CD8-positive, alpha-beta memory T cell (primary cell): ENCODE data around the gene KCNH3. TPM values are rescaled to one million over a fixed set of nuclear protein-coding genes. Genes with fewer than 3 reads are reported as not detected.

Source experiments
- CTCF ChIA-PET: fragments of 350-600 bp; sonication (Branson Sonifier 250); formaldehyde crosslinking; loops from one replicate; lab custom pipeline; 2021; ENCODE audit warnings: antibody characterized with exemption; lab: Charles Lee
- POLR2A ChIA-PET: fragments of 350-600 bp; sonication (Branson Sonifier 250); formaldehyde crosslinking; loops from one replicate; lab custom pipeline; 2021; ENCODE audit warnings: antibody characterized with exemption; lab: Charles Lee
- DNase-seq, 5 donors: peaks; one replicate each; pipeline versions ENCODE4 v3.0.0 to v3.0.0-alpha.2; 2020 to 2022; ENCODE audit warnings: mixed read lengths in 1 of 5
- H3K27ac ChIP-seq: one replicate; pipeline ENCODE4 v1.7.0; 2013; ENCODE audit warnings: low read depth, mild to moderate bottlenecking, low read length, moderate library complexity
- H3K27me3 ChIP-seq: 2 replicates; pipeline ENCODE4 v1.7.0; 2013; ENCODE audit warnings: low read length, mild to moderate bottlenecking; ENCODE audit not compliant: insufficient read depth, poor library complexity, severe bottlenecking
- H3K36me3 ChIP-seq: 2 replicates; pipeline ENCODE4 v1.7.0; 2013; ENCODE audit warnings: mild to moderate bottlenecking, low read length, moderate library complexity; ENCODE audit not compliant: insufficient read depth
- H3K4me1 ChIP-seq: 2 replicates; pipeline ENCODE4 v1.7.0; 2013; ENCODE audit warnings: mild to moderate bottlenecking, low read length, moderate library complexity; ENCODE audit not compliant: insufficient read depth
- H3K4me3 ChIP-seq: 2 replicates; pipeline ENCODE4 v1.7.0; 2013; ENCODE audit warnings: mild to moderate bottlenecking, low read length
- H3K9me3 ChIP-seq: 2 replicates; pipeline ENCODE4 v1.7.0; 2013; ENCODE audit warnings: mild to moderate bottlenecking, low read length
- H3K27ac Mint-ChIP-seq, 8 donors: one replicate each; pipeline ENCODE4 v1.8.0; 2020 to 2021; ENCODE audit warnings: mixed read lengths in 8 of 8, mild to moderate bottlenecking in 6 of 8, inconsistent platforms in 3 of 8, moderate library complexity in 3 of 8
- H3K27me3 Mint-ChIP-seq, 2 donors: one replicate each; pipeline ENCODE4 v1.8.0; 2020 to 2021; ENCODE audit warnings: mixed read lengths in 2 of 2, mild to moderate bottlenecking in 1 of 2, moderate library complexity in 1 of 2
- H3K36me3 Mint-ChIP-seq, 3 donors: one replicate each; pipeline ENCODE4 v1.8.0; 2020 to 2021; ENCODE audit warnings: mixed read lengths in 3 of 3, inconsistent platforms in 1 of 3, mild to moderate bottlenecking in 1 of 3
- H3K4me1 Mint-ChIP-seq, 3 donors: one replicate each; pipeline ENCODE4 v1.8.0; 2020 to 2021; ENCODE audit warnings: mixed read lengths in 3 of 3, inconsistent platforms in 1 of 3, mild to moderate bottlenecking in 1 of 3
- H3K4me3 Mint-ChIP-seq, 7 donors: one replicate each; pipeline ENCODE4 v1.8.0; 2020 to 2021; ENCODE audit warnings: mixed read lengths in 7 of 7, mild to moderate bottlenecking in 6 of 7, moderate library complexity in 4 of 7, inconsistent platforms in 2 of 7
- H3K9me3 Mint-ChIP-seq, 5 donors: one replicate each; pipeline ENCODE4 v1.8.0; 2020 to 2022; ENCODE audit warnings: mixed read lengths in 5 of 5, mild to moderate bottlenecking in 3 of 5, moderate library complexity in 2 of 5, inconsistent platforms in 1 of 5
- polyA plus RNA-seq: library from polyadenylated mRNA; unstranded; fragments of 300-500 nt; fragmentation: Illumina TruSeq; gene quantifications from one replicate; pipeline ENCODE4 v1.2.3, GENCODE V29; 2021
- total RNA-seq, 2 experiments: library from RNA; stranded (reverse); gene quantifications; one replicate each; pipeline ENCODE4 v1.2.3, GENCODE V29; 2021

The KCNH3 gene
- total and polyA plus RNA-seq, 3 experiments from 2014 or later: 1.4 to 3.1 (median 2.5) TPM

DNA sequence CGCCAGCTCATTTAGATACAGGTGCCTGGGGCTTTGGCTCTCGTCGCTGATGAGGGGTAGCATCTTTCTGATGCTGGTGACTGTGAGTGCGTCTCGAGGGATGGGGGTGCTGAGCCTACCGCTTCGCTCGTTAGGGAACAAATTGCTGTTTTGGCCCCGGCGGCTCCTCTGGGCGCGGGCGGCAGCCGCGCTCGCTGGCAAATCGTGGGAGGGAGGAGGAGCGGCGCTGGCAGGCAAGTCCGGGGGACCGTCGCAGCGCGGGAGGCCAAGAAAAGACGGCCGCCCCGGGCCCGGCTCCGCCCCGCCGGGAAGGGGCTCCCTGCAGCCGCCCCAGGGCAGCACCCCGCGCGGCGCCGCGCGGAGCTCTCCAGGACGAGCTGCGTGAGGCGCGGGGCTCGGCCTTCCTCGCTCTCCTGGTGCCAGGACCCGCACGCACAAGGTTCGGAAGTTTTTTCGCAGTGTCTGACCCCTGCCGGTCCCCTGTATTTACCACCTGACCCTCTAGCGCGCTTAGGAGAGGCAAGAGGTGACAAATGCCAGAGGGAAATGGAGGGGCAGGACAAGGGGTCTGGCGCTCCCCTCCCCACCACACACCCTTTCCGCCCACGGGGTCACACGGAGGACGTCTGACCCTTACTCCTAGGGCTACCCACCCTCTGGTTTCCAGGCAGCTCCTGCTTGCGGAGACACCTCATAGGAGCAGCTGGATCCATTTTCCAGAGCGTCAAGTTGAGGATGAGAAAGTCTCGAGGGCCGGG is 899 bp upstream of the KCNH3 start:
- Mint-ChIP-seq H3K36me3 (no peaks in the 10 kb centered on the region), H3K4me3 (peak overlapping the region; percentile 71 to 92 (median 83)), H3K27me3 (peaks cover 3 to 10% of the 10 kb centered on the region in 2 donors), H3K9me3 (no peaks in the 10 kb centered on the region), H3K27ac (peak overlapping the region in 6 of 8 donors; percentile 46 to 79 (median 68)), H3K4me1 (peaks cover 13 to 36% (median 13%) of the 10 kb centered on the region in 3 donors)
- no peak overlapping the region for H3K27ac ChIP-seq
- H3K27me3 ChIP-seq: no peaks in the 10 kb centered on the region
- ChIA-PET POLR2A (interaction anchor here (0.6 to 1.3 kb wide), 9 partner anchors 20 to 272 kb away, joined by 3 to 8 read pairs (median 4); partner anchors contain the start of genes SPATS2 and TMBIM6), CTCF (interaction anchor here (1.1 to 1.7 kb wide), 5 partner anchors 14 to 180 kb away, joined by 3 to 4 read pairs (median 3); no protein-coding TSS in a partner anchor)
- peak overlapping the region; percentile 76 for H3K4me3 ChIP-seq
- no peaks in the 10 kb centered on the region for H3K9me3 ChIP-seq
- H3K4me1 ChIP-seq: peaks cover 11% of the 10 kb centered on the region
- no peaks in the 10 kb centered on the region for H3K36me3 ChIP-seq
- peak in 2 of 5 donors; percentile 23 to 58 for DNase-seq

DNA sequence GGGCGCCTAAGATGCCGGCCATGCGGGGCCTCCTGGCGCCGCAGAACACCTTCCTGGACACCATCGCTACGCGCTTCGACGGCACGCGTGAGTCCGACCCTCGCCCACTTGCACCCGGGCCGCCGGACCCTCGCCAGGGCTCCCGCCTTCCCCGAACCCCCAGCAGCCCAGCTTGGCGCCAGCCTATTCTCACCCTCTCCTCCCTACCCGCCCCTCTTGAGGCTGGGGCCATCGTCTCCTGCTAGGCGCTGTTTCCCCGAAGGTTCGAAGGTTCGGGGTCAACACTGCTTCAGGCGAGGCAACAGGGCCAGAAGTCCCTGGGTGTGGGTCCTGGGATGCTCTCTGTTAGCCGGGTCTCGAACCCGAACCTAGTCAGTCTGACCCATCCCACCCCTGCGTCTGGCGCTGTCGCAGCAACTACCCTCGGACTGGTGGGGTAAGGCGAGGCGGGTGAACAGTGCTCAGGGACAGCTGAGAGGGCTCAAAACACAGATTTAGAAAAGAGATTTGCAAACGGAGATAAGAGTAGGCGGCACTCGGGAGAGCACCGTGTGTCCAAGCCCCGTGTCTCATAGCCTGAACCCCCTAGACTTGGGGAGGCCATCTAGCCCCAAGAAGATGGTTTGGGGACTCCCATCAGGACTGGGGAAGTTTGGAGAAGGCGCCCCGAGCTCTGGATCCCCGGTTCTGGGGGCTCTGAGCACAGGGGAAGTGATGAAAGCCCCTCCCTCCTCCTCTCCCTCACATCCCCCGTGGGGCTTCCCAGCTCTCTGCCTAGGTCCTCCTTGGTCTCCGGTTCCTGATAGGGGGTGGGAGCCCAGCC is 787 bp downstream of the KCNH3 start:
- ChIA-PET POLR2A (interaction anchor here (1.0 to 1.3 kb wide), 3 partner anchors 19 to 28 kb away, joined by 3 to 6 read pairs (median 4); no protein-coding TSS in a partner anchor), CTCF (interaction anchor here (1.2 to 1.3 kb wide), 3 partner anchors 13 to 181 kb away, joined by 3 to 4 read pairs (median 4); no protein-coding TSS in a partner anchor)
- Histone ChIP-seq H3K9me3 (no peaks in the 10 kb centered on the region), H3K27ac (no peak overlapping the region), H3K4me3 (peak overlapping the region; percentile 34), H3K36me3 (no peaks in the 10 kb centered on the region), H3K4me1 (peaks cover 11% of the 10 kb centered on the region), H3K27me3 (no peaks in the 10 kb centered on the region)
- H3K4me1 Mint-ChIP-seq: peaks cover 13 to 40% (median 17%) of the 10 kb centered on the region in 3 donors
- peak overlapping the region in 6 of 8 donors; percentile 63 to 90 (median 76) for H3K27ac Mint-ChIP-seq
- peaks cover 3 to 14% of the 10 kb centered on the region in 2 donors for H3K27me3 Mint-ChIP-seq
- peak overlapping the region; percentile 58 to 88 (median 70) for H3K4me3 Mint-ChIP-seq
- DNase-seq: peak in 1 of 5 donors; percentile 20
- H3K9me3 Mint-ChIP-seq: no peaks in the 10 kb centered on the region
- no peaks in the 10 kb centered on the region for H3K36me3 Mint-ChIP-seq

DNA sequence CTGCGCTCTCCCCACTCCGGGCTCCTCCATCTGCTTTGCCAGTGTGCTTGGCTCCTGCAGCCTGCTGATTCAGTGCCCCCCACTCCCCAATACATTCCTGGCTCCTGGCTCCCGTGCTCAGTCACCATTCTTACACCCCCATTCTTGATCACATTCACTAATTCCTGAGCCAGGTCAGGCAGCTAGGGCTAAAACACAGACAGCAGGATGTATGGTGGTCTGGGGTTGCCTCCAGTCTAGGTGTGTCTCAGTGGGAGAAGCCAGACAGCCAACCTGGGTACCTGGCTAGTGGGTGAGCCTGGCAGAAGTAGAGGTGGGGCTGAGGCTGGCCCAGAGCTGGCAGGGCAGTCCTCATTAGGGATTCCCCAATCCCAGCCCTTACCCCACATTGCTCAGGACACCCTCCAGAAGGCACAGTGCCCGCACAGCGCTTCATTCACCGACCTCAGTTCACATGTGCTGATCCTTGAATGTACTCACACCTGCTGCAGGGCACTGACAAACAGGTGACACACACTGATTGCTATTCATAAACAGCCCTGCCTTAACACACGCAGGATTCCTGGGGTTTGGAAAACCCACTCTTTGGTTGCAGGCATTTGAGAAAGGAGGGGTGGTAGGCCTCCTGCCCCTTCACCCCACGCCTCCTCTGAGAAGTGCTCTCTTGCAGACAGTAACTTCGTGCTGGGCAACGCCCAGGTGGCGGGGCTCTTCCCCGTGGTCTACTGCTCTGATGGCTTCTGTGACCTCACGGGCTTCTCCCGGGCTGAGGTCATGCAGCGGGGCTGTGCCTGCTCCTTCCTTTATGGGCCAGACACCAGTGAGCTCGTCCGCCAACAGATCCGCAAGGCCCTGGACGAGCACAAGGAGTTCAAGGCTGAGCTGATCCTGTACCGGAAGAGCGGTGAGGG is 1.7 kb downstream of the KCNH3 start:
- Mint-ChIP-seq H3K36me3 (no peaks in the 10 kb centered on the region), H3K27me3 (peaks cover 3 to 17% of the 10 kb centered on the region in 2 donors), H3K4me1 (peaks cover 13 to 40% (median 17%) of the 10 kb centered on the region in 3 donors), H3K9me3 (no peaks in the 10 kb centered on the region), H3K27ac (peak overlapping the region in 6 of 8 donors; percentile 64 to 86 (median 72)), H3K4me3 (peak overlapping the region; percentile 34 to 88 (median 63))
- ChIA-PET CTCF (interaction anchor here (1.2 to 1.3 kb wide), 2 partner anchors 12 to 182 kb away, joined by 4 read pairs; no protein-coding TSS in a partner anchor), POLR2A (no interaction called here)
- Histone ChIP-seq H3K36me3 (no peaks in the 10 kb centered on the region), H3K27me3 (no peaks in the 10 kb centered on the region), H3K27ac (no peak overlapping the region), H3K4me3 (no peak overlapping the region), H3K4me1 (peaks cover 11% of the 10 kb centered on the region), H3K9me3 (no peaks in the 10 kb centered on the region)
- no peak for DNase-seq

DNA sequence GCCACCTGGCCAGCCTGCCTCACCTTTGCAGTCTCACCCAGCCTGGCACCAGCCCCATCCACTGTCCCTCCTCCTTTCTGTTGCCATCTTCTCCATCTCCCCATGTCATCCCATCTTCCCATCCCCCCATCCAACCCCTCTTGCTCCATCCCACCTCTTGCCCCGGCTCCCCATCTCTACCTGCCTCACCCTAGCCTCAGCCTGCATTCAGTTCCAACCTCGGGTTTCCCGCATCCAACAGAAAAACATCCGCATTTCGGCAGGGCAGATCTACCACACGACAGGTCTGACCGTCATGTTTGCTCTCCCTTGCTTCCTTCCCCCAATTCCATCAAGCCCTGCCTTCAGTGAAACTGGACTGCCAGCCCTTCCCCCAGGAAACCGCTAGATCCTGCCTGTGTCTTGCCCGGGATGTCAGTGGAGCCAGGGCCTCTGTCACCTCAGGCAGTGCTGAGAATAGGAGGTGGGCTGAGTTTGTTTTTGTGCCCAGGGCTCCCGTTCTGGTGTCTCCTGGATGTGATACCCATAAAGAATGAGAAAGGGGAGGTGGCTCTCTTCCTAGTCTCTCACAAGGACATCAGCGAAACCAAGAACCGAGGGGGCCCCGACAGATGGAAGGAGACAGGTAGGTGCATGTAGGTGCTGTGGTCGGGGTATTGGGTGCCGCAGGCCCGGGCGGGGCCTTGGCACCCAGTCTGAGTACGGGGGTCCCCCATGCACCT is 2.5 kb downstream of the KCNH3 start:
- Mint-ChIP-seq H3K27me3 (peaks cover 7 to 17% of the 10 kb centered on the region in 2 donors), H3K4me3 (peak overlapping the region in 3 of 7 donors; percentile 1 to 40 (median 18)), H3K27ac (peak overlapping the region in 4 of 8 donors; percentile 30 to 72 (median 52)), H3K36me3 (no peaks in the 10 kb centered on the region), H3K9me3 (no peaks in the 10 kb centered on the region), H3K4me1 (peaks cover 13 to 40% (median 17%) of the 10 kb centered on the region in 3 donors)
- Histone ChIP-seq H3K9me3 (no peaks in the 10 kb centered on the region), H3K27me3 (no peaks in the 10 kb centered on the region), H3K4me1 (peaks cover 11% of the 10 kb centered on the region), H3K36me3 (no peaks in the 10 kb centered on the region), H3K27ac (no peak overlapping the region), H3K4me3 (no peak overlapping the region)
- ChIA-PET POLR2A (no interaction called here), CTCF (no interaction called here)
- DNase-seq: no peak

DNA sequence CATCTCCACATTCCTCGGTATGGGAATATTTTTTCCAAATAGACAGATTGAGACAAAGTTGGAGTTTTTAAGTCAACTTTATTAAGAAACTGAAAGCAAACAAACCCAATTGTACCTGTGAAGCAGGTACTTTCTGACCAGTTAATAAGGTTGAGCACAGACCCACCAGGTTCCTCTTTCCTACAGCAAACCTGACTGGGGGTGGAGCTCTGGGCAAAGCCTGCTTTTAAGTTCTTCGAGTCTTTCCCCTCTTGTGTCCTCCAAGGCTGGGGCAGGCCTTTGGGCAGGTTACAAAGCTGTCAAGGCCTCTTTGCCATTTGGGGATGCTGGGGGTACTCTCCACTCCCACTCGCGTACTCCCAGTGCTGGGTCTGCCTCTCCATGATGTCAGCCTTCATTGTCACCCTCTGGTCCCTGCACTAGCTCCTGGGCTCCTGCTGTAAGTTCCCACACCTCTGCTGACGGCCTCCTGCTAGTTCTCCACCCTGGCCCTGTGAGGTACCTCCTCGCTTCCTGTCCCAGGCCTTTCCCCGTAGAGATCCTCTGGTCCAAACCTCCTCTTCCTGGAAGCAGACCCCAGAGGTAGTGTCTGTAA is 3.2 kb downstream of the KCNH3 start:
- ChIA-PET CTCF (no interaction called here), POLR2A (no interaction called here)
- Histone ChIP-seq H3K27ac (no peak overlapping the region), H3K36me3 (no peaks in the 10 kb centered on the region), H3K4me3 (no peak overlapping the region), H3K27me3 (no peaks in the 10 kb centered on the region), H3K9me3 (no peaks in the 10 kb centered on the region), H3K4me1 (peaks cover 11% of the 10 kb centered on the region)
- Mint-ChIP-seq H3K36me3 (no peaks in the 10 kb centered on the region), H3K27ac (peak overlapping the region in 3 of 8 donors; percentile 7 to 72 (median 30)), H3K4me1 (peaks cover 13 to 40% (median 17%) of the 10 kb centered on the region in 3 donors), H3K9me3 (no peaks in the 10 kb centered on the region), H3K4me3 (peak overlapping the region in 1 of 7 donors; percentile 56), H3K27me3 (peaks cover 9 to 19% of the 10 kb centered on the region in 2 donors)
- DNase-seq: no peak

DNA sequence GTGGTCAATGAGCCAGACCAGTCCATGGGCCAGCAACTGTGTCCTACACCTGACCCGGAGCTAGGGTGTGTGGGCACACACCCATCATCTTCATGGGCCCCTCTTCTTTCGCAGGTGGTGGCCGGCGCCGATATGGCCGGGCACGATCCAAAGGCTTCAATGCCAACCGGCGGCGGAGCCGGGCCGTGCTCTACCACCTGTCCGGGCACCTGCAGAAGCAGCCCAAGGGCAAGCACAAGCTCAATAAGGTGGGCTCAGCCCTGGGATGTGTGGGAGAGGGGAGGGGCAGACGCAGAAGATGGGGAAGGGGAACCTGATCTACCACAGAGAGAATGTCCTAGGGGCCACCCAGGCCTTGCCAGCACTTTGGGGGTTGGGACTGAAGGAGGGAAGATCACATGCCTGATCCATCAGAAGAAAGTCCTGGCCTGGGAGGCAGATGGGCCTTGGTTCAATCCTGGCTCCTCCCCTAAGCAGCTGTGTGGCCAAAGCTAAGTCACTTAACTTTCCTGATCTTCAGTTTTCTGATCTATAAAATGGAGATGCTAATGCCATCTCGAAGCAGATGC is 3.8 kb downstream of the KCNH3 start:
- ChIA-PET CTCF (no interaction called here), POLR2A (no interaction called here)
- no peak for DNase-seq
- Histone ChIP-seq H3K27ac (no peak overlapping the region), H3K36me3 (no peaks in the 10 kb centered on the region), H3K9me3 (no peaks in the 10 kb centered on the region), H3K4me1 (peaks cover 11% of the 10 kb centered on the region), H3K4me3 (no peak overlapping the region), H3K27me3 (no peaks in the 10 kb centered on the region)
- Mint-ChIP-seq H3K27me3 (peaks cover 15 to 22% of the 10 kb centered on the region in 2 donors), H3K4me3 (peak overlapping the region in 1 of 7 donors; percentile 56), H3K36me3 (no peaks in the 10 kb centered on the region), H3K9me3 (no peaks in the 10 kb centered on the region), H3K4me1 (peaks cover 11 to 36% (median 17%) of the 10 kb centered on the region in 3 donors), H3K27ac (peak overlapping the region in 3 of 8 donors; percentile 5 to 72 (median 51))
